Activated CD4-positive, alpha-beta T cell treated with anti-CD3 and anti-CD28 coated beads, Interleukin-10, Interleukin-2, amounts not matched to agents 100 ng/mL and 50 ng/mL, durations not matched to agents 16 hours and 8 hours (primary cell): Measurements from ENCODE around the gene DGKZ.

Experiments
- DNase-seq: peaks from one replicate; pipeline ENCODE4 v3.0.0-alpha.2; 2020

DGKZ gene

DNA sequence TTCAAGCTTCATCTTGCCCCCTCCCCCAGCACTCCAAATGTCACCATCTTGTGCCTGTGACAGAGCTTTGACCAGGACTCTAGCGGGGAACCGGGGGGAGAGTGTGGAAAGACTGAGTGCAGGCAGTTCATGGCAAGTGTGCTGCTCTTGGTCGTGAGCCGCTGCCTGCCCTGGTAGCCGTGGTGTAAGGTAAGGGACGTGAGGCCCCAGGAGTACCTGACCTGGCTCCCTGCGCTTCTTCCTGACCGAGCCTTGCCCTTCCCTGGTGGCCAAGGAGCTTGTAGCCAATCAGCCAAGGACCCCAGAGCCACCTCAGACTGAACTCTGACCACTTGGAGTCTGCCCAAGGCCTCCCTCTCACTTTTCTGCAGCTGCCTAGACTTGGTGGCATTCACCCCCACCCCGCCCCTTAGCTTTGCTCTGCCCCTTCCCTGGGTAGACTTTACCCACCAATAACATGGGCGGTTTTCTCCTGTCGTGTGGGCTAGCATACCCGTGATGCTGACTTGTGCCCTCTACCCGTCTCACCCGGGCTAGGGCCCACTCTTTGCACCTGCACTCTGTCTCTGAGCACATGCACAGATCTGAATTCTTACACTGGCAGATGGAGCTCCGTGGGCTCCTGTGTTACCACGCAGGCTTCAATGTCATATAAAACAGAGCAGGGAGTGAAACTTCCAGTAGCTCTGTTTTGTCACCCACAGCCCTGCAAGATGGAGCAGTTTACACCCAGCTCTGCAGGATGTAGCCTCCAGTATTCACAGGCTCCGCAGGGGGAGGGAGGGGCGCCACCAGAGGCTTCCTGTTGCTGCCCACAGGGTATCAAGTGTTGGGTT is 1.5 kb downstream of the DGKZ start:
- DNase-seq: peak; percentile 85

DNA sequence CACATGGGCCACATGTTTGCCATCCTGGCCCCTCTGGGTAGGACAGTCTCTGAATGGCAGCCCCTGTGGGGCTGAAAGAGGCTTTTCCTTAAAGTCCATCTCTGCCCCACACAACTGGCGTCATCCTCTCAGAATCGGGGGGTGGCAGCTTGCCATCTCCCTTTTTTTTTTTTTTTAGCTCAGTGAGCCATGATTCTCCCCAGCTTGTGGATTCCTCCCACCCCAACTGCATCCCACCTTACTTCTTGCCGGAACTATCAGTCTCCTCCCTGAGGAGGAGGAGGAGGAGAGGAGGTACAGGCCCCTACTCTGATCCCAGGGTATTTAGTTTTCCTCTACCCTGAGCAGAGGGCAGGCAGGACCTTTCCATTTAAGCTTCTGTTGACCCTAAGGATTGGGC is 3.4 kb downstream of the DGKZ start:
- no peak for DNase-seq

DNA sequence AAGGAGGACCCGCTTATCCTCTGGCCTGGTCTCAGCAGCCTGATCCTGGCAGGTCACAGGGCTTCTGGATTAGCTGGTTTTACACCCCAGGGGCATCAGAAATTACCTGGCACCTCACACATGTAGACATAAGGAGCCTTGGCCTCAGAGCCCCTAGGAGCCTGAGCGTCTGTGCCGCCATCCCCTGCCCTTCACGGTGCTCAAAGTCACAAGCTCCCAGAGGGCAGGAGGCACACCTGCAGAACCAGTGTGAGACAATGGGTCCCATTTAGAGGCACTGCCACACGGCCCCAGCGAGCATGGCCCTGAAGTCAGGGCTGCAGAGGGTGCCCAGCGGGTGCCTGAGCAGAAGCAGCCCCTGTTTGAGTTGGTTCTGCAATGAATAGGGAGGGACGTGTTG is 3.9 kb downstream of the DGKZ start:
- no peak for DNase-seq

DNA sequence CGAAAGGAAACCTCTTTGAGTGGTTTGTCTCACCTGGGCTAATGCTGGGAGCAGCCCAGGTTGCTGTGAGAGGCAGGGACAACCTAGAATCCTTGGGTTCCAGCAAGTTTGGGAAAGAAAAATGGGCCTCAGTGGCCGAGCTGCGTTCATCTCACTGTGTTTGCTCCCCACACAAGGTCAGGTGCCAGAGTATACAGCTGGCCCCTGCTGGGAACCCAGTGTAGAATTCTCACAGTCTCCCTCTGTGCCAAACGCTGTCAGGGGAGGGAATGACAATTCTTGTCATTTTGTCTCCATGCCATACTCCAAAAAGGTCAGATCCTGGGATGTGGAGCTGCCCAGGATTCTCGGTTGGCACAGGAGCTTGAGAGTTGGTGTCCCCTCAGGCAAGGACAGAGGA is 4.3 kb downstream of the DGKZ start:
- DNase-seq: no peak

DNA sequence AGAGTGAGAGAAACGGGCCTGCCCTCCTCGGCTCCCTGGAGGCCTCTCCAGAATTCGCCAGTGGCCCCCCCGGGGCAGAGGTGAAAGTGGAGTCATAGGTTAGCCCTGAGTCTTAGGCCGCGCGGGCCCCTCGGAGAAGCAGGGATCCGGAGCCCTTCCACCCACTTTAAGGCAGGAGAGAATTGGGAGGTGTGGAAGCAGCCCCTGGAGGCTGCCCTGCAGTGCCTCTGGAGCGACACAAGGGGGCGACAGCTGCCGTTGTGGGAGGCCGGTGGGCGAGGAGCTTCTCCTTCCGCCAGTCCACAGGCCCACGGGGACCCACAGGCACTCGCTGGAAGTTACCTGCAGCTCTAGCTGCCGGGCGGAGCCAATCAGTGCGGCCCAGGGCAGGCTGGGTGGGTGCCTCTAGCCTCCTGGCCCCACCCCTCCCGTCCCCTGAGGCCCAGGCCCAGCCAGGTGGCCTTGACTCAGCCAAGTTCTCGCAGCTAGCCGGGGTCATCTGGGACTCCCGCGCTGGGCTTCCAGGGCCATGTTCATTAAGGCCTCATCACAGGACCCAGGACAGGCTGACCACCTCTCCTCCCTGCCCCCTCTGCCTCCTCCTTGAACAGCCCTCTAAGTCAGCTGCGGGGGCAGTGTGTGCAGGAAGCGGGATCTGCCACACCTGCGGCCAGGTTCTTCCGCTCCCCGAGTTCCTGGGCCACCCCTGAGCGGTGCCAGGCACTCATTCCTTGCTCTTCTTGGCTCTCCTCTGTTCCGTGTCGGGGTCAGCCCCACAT is 5.0 kb downstream of the DGKZ start:
- peak; percentile 71 for DNase-seq

DNA sequence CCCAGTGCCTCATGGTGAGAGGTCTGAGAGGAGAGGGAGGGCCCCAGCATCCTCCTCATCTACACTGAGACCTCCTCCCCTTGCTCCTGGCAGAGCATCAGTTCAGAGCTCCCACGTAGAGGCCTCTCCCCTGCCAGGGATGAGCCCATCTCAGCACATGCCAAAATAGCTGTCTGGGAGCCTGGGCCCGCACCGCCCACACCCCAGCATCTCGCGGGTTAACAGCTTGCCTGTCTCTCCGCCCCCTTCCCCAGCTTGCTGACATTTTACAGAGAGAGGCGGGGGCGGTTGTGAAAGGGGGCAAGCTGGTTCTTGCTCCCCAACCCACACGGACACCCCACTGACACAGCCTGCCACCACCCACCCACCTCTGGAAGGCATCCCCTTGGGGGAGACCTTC is 6.4 kb downstream of the DGKZ start:
- DNase-seq: peak; percentile 48

DNA sequence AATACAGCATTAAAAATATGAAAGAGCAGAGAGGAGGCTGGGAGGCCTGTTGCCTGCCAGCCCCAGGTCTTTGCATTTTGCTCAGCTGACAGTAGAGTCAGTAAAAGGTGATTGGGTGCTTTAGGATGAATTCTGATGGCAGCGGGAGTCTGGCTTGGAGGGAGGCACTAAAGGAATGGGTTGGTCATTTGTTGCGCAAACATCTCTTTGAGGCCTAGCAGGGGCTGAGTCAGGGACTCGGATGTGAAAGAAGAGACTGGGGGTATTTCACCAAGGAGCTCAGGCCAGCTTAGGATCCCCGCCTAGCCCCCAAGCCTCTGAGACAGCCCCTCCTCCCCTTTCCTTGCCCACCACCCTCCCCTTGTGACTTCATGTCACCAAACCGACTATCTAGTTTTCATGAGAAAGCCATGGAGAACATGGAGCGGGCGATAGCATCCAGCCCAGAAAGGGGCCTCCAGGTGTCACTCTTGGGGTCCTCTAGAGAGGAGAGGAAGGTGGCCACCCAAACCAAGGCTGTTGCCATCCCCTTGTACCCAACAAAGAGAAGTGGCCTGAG is 9.7 kb downstream of the DGKZ start:
- DNase-seq: no peak

DNA sequence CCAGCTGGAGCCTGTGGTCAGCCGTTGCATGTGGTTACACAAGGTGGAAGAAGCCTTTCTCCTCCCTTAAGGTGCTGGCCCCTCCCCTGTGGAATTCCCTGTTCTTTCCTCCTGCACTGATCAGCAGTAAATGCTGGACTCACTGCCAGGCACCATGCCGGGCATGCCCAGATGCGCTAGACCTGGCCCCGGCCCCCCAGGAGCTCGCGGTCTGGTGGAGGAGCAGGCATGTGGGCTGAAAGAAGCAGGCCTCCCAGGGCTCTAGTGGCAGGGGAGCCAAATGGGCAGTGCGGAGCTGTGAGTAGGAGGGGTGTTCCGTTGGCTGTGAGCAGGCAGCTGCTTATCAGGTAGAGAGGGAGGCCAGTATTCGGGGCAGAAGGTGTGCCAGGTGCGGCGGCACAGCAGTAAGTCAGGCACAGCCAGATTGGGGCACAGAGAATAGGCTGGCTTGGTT is 10.2 kb downstream of the DGKZ start:
- DNase-seq: no peak

DNA sequence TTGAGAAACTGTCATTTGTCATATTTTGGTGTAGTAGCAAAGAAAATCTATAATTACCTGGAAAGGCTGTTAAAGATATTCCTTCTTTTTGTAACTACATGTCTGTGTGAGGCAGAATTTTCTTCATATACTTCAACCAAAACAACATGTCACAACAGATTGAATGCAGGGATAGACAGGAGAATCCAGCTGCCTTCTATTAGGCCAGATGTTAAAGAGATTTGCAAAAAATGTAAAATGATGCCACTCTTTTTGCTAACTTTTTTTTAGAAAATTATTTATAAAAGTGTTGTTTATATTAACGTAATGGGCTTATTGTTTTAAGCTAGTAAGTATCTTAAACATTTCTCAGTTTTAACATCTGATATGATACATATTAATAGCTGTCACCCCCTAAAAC is 12.7 kb downstream of the DGKZ start:
- DNase-seq: no peak

DNA sequence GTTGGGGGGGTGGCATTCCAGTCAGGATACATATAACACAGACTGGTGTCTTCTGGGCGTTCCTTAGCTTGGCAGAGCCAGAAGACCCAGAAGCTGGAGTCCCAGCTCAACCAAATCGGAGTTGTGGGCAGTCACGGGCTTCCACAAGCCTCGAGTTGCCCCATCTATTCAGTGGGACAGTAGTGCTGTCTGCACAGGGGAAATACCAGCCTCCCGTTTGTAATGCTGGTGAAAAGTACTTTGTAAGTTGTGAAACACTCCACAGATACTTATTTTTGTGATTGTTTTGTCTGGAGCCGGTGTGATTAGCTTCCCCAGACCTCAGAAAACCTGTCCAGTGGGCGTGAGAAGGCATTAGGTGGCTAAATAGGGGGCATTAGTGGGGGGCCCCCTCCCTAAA is 13.6 kb downstream of the DGKZ start:
- DNase-seq: no peak

DNA sequence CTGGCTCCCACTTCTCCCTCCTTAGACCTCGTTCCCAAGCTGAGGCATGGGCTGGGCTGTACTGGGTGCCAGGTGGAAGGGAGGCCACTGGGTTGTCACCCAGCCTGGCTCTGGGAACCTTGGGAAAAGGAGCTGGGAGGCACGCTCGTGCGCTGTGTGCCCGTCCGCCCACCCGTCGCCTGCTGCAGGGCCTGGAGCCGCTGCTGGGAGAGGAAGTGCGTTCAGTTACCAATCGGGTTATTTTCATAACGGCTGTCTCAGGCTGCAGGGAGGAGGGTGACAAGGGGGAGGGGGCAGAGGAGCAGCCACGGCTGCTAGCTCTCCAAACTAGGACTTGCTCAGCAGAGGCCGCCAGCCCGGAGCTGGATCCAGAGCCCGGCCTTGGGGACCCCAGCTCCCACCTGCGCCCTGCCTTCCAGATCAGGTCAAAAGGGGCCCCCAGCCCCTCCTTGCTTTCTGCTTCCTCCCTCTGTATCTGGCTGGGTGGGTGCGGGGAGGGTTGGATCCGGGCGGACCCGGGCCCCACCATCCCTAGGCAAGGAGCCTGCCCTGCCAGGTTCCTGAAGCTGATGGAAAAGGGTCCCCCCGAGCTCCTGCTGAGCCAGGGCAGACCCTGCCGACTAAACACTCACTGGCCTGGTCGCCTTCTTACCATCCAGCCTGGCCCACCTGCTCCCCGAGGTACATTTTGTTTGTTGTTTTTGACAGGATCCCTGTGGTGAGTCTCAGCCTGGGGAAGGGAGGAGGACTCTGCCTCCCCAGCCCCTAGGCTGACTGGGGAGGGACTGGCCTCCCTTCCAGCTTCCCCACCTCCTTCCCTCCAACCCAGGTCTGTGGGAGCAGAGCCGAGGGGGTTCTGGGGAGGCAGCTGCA is 14.3 kb downstream of the DGKZ start:
- peak; percentile 82 for DNase-seq

DNA sequence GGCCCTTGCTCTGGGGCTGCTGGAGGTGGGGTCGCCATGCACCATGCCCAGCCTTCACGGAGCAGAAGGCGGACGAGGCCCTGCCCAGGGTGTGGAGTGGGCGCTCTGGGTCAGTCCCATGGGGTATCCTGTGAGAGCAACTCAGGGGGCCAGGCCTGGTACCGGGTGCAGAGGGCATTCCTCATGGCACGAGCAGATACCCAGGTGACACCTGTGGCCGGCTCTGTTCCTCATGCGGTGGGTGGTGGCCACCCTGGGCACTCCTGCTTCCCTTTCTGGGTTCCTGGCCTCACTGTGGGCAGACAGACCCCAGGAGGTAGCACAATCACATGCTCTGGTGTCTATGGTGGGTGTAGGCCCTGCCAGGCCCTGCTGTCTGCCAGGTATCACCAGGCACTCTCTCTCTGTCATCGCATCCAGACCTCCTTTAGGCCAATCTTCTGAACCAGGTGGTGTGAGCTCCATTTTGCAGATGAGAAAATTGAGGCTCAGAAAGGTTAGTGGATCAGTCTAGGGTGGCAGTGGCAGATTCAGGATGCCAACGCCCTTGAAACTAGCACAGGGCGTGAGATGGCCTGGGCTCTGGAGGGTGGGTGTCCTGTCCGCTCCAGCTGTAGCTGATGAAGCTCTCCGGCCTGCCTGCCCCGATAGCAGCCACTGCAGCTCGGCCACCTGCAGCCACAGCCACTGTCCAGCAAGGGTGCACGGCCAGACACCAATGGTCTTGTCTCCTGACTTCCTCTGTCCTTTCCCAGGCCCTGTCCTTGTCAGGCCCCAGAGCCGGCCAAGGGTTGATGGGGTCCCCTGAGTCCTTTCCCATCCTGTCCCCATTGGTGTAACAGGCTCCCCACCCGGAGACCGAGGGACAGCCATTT is 15.1 kb downstream of the DGKZ start:
- DNase-seq: no peak

DNA sequence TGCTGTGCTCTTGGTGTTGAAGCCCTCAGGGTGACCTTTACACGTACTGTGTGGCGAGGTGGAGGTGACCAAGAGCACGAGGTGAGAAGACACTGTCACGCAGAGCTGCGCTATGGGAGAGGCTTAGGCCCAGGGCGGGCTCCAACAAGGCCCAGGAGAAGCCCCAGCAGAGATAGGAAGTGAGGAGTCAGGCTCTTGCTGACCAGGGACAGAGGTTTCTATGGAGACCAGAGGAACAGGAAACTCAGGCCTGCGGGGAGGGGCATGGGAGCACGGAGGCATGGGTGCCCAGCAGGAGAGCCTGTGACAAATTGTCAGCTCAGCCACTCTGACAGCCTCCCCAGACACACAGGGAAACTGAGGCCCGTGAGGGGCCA is 15.8 kb downstream of the DGKZ start:
- DNase-seq: no peak

DNA sequence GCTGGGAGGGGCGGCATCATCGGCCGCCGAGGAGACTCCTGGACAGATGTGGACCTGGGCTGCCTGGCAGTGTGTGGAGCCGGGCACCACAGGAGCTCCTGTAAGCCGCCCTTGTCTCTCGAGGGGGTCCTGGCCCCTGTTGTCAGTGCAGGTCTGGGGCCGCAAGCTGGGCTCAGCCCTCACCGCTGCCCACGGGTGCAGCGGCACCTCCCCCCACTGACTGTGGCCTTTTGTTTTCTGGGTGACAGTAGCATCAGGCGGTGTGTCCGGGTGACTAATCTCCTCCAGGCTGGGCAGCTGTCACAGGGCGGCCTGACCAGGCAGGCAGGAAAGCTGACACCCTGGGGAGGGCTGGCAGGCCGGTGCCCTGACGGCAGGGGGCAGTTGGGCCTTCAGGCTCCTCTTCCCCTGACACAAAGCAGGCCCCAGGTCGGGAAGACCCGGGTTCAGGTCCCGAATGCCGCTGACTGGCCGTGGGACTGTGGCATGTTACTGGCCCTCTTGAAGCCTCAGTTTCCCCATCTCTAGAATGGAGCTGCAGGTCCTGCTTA is 16.3 kb downstream of the DGKZ start:
- DNase-seq: no peak

DNA sequence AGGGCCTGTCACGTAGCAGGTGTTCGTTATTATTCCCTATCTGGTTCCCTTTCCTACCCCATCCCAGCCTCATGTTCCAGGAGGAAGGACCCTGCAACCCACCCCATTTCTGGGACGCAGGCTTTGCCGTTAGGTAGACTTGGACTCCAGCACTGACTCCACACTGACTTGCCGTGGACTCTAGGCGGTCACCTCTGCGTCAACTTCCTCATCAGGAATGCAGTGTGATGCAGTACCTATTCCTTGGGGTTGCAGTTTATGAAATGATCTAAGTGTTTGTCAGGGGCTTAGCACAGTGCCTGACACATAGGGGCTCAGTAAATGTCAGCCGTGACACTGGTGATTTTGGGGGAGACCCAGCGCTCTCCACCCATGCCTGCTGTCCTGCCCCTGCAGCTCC is 16.8 kb downstream of the DGKZ start:
- DNase-seq: no peak

DNA sequence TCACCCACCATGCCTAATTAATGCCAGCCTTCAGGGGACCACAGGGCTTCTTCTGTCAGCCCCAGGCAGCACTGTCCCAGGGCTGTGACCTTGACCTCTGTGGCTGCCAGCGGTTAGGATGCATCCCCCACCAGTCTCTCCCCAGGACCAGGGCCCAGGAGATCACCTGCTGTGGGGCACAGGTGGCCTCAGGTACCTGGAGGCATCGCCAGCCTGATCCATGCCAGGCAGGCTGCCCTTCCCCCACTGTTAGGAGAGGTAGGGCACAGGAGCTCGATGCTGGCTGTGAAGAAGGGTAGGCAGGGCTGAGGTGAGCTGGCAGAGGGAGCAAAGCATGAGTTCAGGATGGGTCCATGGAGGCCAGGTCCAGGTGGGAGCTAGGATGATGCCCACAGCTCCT is 17.5 kb downstream of the DGKZ start:
- DNase-seq: no peak

DNA sequence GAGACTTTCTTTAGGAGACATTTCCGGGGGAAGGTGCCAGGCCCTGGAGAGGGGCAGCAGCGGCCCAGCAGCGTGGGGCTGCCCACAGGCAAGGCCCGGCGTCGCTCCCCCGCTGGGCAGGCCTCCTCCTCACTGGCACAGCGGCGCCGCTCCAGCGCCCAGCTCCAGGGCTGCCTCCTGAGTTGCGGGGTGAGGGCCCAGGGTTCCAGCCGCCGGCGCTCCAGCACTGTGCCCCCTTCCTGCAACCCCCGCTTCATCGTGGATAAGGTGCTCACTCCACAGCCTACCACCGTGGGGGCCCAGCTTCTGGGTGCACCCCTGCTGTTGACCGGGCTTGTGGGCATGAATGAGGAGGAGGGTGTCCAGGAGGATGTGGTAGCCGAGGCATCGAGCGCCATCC is 19.0 kb downstream of the DGKZ start:
- no peak for DNase-seq

DNA sequence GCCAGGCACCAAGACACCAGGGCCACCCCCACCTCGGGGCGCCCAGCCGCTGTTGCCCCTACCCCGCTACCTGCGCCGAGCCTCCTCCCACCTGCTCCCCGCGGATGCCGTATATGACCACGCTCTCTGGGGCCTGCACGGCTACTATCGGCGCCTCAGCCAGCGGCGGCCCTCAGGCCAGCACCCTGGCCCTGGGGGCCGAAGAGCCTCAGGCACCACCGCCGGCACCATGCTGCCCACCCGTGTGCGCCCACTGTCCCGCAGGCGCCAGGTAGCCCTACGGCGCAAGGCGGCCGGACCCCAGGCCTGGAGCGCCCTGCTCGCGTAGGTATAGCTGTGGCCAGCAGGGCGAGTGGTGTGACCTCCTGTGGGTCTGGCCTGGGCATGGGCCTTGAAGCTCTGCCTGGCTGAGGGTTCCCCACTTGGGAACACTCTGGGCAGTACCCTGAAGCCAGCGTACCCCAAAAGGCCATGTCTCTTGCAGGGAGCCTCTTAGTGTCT is 19.4 kb downstream of the DGKZ start:
- no peak for DNase-seq

DNA sequence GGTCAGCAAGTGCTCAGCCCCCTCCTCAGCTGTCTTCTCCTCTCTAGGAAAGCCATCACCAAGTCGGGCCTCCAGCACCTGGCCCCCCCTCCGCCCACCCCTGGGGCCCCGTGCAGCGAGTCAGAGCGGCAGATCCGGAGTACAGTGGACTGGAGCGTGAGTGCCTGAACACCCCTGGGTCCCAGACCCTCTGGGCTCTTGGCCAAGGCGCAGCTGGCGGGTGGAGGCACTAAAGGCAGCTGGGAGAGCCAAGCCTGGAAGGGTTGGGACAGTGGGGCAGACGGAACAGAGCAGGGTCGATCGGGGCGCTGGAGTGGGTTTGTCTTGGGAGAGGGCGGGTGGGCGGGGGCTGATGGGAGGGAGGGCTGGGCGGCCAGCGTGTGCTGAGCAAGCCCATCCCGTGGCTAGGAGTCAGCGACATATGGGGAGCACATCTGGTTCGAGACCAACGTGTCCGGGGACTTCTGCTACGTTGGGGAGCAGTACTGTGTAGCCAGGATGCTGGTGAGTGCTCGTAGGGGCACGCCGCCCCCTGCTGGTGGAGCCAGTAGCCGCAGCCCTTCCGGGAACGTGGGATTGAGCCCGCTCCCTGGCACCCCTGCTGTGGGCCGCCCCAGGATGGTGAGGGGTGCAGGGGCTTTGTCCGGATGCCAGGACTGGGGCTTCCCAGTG is 20.1 kb downstream of the DGKZ start:
- peak; percentile 74 for DNase-seq

DNA sequence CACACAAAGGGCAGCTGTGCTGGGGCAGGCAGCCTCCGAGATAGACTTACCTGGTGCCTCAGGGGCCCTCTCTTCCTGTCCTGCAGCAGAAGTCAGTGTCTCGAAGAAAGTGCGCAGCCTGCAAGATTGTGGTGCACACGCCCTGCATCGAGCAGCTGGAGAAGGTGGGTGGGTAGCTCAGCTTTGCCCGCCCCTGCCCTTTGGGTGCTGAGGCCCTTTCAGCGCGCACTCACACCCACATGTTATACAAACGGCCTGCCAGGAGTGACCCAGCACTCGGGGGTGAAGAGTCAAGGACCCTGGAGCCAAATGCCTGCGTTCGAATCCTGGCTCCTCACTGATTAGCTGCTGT is 20.6 kb downstream of the DGKZ start:
- DNase-seq: no peak
